HEK293 (cell line): ENCODE measurements around the gene KPNA3.

ENCODE experiments used
- CTCF ChIA-PET: fragments of 350-600 bp; formaldehyde crosslinking; extraction: SDS; loops from one replicate; lab custom pipeline; 2021; ENCODE audit warnings: antibody characterized with exemption; lab: Yijun Ruan, JAX
- POLR2A ChIA-PET: fragments of 300-600 bp; formaldehyde crosslinking; extraction: SDS; loops from one replicate; lab custom pipeline; 2020; ENCODE audit warnings: antibody characterized with exemption, inconsistent platforms; lab: Yijun Ruan, JAX
- H3K27ac ChIP-seq: fragments of 200-500 bp; sonication (Bioruptor generic); 2 replicates; pipeline ENCODE4 v1.5.1; 2014; ENCODE audit warnings: low read depth, low read length, control low read depth, inconsistent platforms; ENCODE audit errors: extremely low read depth
- H3K36me3 ChIP-seq, 2 experiments: fragments of 200-500 bp in 1 of 2; sonication (Bioruptor generic) in 1 of 2; 1 replicate in 1 of 2; 2 replicates in 1 of 2; pipeline ENCODE4 v1.5.1; 2014 to 2017; ENCODE audit warnings: inconsistent platforms in 2 of 2, low read length in 2 of 2; ENCODE audit not compliant: control insufficient read depth in 2 of 2, insufficient read depth in 1 of 2
- H3K4me1 ChIP-seq: fragments of 200-500 bp; sonication (Bioruptor generic); 2 replicates; pipeline ENCODE4 v1.5.1; 2014; ENCODE audit warnings: mild to moderate bottlenecking, low read length, inconsistent platforms; ENCODE audit not compliant: control insufficient read depth, insufficient read depth
- H3K4me3 ChIP-seq: 2 replicates; pipeline ENCODE4 v1.5.1; 2011; ENCODE audit warnings: low read depth, mild to moderate bottlenecking, control low read depth, low read length, moderate library complexity
- H3K9me3 ChIP-seq: fragments of 200-500 bp; sonication (Bioruptor generic); 2 replicates; pipeline ENCODE4 v1.5.1; 2014; ENCODE audit warnings: low read depth, low read length, inconsistent platforms; ENCODE audit not compliant: control insufficient read depth, insufficient read depth
- HOXC10 ChIP-seq: sonication (generic); formaldehyde crosslinking; IDR thresholded peaks from 2 replicates; pipeline ENCODE4 v1.8.1; 2023; ENCODE audit warnings: mild to moderate bottlenecking, missing genetic modification reagents
- KLF10 ChIP-seq: fragments of 450-650 bp; IDR thresholded peaks from 2 replicates; pipeline ENCODE4 v1.5.1; 2018; ENCODE audit warnings: missing biosample characterization, mild to moderate bottlenecking, missing genetic modification characterization
- REPIN1 ChIP-seq: fragments of 450-650 bp; formaldehyde crosslinking; IDR thresholded peaks from 2 replicates; pipeline ENCODE4 v1.5.1; 2017; ENCODE audit warnings: missing biosample characterization, missing genetic modification characterization, low read depth
- YY1 ChIP-seq: fragments of 450-650 bp; formaldehyde crosslinking; IDR thresholded peaks from 2 replicates; pipeline ENCODE4 v1.5.1; 2018; ENCODE audit warnings: missing biosample characterization, missing genetic modification characterization
- ZBTB48 ChIP-seq: fragments of 450-650 bp; formaldehyde crosslinking; IDR thresholded peaks from 2 replicates; pipeline ENCODE4 v1.5.1; 2016; ENCODE audit warnings: missing biosample characterization, missing genetic modification characterization
- ZNF132 ChIP-seq: fragments of 450-650 bp; formaldehyde crosslinking; IDR thresholded peaks from 2 replicates; pipeline ENCODE4 v1.5.1; 2017; ENCODE audit warnings: missing biosample characterization, missing genetic modification characterization, borderline replicate concordance
- ZNF138 ChIP-seq: fragments of 450-650 bp; formaldehyde crosslinking; IDR thresholded peaks from 2 replicates; pipeline ENCODE4 v1.5.1; 2016; ENCODE audit warnings: missing biosample characterization, missing genetic modification characterization, borderline replicate concordance
- ZNF394 ChIP-seq: fragments of 450-650 bp; formaldehyde crosslinking; IDR thresholded peaks from 2 replicates; pipeline ENCODE4 v1.5.1; 2016; ENCODE audit warnings: missing biosample characterization, missing genetic modification characterization, mild to moderate bottlenecking, moderate library complexity, borderline replicate concordance
- ZNF514 ChIP-seq: fragments of 450-650 bp; formaldehyde crosslinking; IDR thresholded peaks from 2 replicates; pipeline ENCODE4 v1.5.1; 2016; ENCODE audit warnings: missing biosample characterization, missing genetic modification characterization
- ZNF600 ChIP-seq: fragments of 450-650 bp; formaldehyde crosslinking; IDR thresholded peaks from 2 replicates; pipeline ENCODE4 v1.5.1; 2016; ENCODE audit warnings: missing biosample characterization, missing genetic modification characterization
- ZNF626 ChIP-seq: fragments of 450-650 bp; sonication (Bioruptor Pico); formaldehyde crosslinking; IDR thresholded peaks from 2 replicates; pipeline ENCODE4 v1.5.1; 2018; ENCODE audit warnings: missing biosample characterization, missing genetic modification characterization, inconsistent platforms
- ZNF658 ChIP-seq: fragments of 450-650 bp; formaldehyde crosslinking; IDR thresholded peaks from 2 replicates; pipeline ENCODE4; 2016; ENCODE audit warnings: missing biosample characterization, missing genetic modification characterization
- TF ChIP-seq, protein P1 (sequence below): fragments of 450-650 bp; formaldehyde crosslinking; IDR thresholded peaks from 2 replicates; pipeline ENCODE4 v1.5.1; 2016; ENCODE audit warnings: missing biosample characterization, missing genetic modification characterization
- TF ChIP-seq, protein P2 (sequence below): fragments of 450-650 bp; IDR thresholded peaks from 2 replicates; pipeline ENCODE4 v1.5.1; 2018; ENCODE audit warnings: missing biosample characterization, mild to moderate bottlenecking, missing genetic modification characterization
- TF ChIP-seq, protein P3 (sequence below): fragments of 450-650 bp; formaldehyde crosslinking; IDR thresholded peaks from 2 replicates; pipeline ENCODE4 v1.5.0; 2017; ENCODE audit warnings: missing biosample characterization, missing genetic modification characterization, borderline replicate concordance
- TF ChIP-seq, protein P4 (sequence below): fragments of 450-650 bp; formaldehyde crosslinking; IDR thresholded peaks from 2 replicates; pipeline ENCODE4 v1.5.1; 2016; ENCODE audit warnings: missing biosample characterization, missing genetic modification characterization
- TF ChIP-seq, protein P5 (sequence below): fragments of 450-650 bp; formaldehyde crosslinking; IDR thresholded peaks from 2 replicates; pipeline ENCODE4 v1.5.1; 2016; ENCODE audit warnings: missing biosample characterization, missing genetic modification characterization
- TF ChIP-seq, protein P6 (sequence below): fragments of 450-650 bp; formaldehyde crosslinking; IDR thresholded peaks from 2 replicates; pipeline ENCODE4 v1.5.1; 2016; ENCODE audit warnings: missing biosample characterization, missing genetic modification characterization

KPNA3 gene

DNA sequence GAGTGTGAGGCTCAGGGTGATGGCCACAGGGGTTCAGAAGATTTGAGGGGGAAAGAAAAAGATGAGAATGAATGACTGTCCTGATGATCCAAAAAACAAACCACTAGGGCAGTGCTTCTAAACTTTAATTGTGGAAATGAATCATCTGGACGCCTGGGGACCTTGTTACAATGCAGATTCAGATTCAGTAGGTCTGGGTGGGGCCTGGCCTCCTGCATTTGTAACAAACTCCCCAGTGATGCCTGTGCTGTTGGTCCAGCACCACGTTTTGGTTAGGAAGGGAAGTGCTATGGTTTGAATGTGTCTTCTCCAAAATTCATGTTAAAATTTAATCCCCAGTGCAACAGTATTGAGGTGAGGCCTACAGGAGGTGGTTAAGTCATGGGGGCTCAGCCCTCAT is 49.5 kb upstream of the KPNA3 start (continued):
- TF ChIP-seq, protein P1, sequence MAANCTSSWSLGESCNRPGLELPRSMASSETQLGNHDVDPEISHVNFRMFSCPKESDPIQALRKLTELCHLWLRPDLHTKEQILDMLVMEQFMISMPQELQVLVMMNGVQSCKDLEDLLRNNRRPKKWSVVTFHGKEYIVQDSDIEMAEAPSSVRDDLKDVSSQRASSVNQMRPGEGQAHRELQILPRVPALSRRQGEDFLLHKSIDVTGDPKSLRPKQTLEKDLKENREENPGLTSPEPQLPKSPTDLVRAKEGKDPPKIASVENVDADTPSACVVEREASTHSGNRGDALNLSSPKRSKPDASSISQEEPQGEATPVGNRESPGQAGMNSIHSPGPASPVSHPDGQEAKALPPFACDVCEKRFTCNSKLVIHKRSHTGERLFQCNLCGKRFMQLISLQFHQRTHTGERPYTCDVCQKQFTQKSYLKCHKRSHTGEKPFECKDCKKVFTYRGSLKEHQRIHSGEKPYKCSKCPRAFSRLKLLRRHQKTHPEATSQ: no peak

DNA sequence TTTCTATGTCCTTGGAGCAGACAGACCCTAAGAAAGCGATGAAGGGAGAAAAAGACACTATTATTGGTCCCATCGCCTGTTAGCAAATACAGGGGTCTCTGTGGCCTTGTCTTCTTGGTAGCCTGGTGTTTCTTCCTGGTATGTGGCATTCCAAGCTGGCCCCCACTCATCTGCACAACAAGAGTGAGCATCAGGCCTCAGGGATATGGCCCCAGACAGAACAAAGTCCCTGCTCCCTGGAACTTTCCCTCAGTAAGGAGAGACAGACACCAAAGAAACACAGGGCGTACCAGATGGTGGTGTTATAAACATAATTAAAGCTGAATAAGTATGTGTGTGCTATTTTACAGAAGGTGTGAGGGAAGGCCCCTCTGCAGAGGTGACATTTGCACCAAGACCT is 48.2 kb upstream of the KPNA3 start:
- Histone ChIP-seq H3K4me1 (no peaks in the 10 kb centered on the region), H3K4me3 (no peak overlapping the region), H3K27ac (no peak overlapping the region), H3K36me3 (no peaks in the 10 kb centered on the region), H3K9me3 (no peaks in the 10 kb centered on the region)
- ChIA-PET POLR2A (no interaction called here), CTCF (no interaction called here)
- TF ChIP-seq, protein P2, sequence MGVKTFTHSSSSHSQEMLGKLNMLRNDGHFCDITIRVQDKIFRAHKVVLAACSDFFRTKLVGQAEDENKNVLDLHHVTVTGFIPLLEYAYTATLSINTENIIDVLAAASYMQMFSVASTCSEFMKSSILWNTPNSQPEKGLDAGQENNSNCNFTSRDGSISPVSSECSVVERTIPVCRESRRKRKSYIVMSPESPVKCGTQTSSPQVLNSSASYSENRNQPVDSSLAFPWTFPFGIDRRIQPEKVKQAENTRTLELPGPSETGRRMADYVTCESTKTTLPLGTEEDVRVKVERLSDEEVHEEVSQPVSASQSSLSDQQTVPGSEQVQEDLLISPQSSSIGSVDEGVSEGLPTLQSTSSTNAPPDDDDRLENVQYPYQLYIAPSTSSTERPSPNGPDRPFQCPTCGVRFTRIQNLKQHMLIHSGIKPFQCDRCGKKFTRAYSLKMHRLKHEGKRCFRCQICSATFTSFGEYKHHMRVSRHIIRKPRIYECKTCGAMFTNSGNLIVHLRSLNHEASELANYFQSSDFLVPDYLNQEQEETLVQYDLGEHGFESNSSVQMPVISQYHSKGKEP (tag by site-specific recombination): no peak
- TF ChIP-seq, protein P3, sequence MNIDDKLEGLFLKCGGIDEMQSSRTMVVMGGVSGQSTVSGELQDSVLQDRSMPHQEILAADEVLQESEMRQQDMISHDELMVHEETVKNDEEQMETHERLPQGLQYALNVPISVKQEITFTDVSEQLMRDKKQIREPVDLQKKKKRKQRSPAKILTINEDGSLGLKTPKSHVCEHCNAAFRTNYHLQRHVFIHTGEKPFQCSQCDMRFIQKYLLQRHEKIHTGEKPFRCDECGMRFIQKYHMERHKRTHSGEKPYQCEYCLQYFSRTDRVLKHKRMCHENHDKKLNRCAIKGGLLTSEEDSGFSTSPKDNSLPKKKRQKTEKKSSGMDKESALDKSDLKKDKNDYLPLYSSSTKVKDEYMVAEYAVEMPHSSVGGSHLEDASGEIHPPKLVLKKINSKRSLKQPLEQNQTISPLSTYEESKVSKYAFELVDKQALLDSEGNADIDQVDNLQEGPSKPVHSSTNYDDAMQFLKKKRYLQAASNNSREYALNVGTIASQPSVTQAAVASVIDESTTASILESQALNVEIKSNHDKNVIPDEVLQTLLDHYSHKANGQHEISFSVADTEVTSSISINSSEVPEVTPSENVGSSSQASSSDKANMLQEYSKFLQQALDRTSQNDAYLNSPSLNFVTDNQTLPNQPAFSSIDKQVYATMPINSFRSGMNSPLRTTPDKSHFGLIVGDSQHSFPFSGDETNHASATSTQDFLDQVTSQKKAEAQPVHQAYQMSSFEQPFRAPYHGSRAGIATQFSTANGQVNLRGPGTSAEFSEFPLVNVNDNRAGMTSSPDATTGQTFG (tag by site-specific recombination): no peak
- TF ChIP-seq ZNF394 (tag by site-specific recombination) (no peak), YY1 (no peak), KLF10 (tag by site-specific recombination) (no peak), HOXC10 (CRISPR knock-in tag) (no peak), ZNF658 (no peak), REPIN1 (no peak), ZNF132 (tag by site-specific recombination) (no peak), ZNF138 (tag by site-specific recombination) (no peak), ZNF600 (tag by site-specific recombination) (no peak), ZNF514 (tag by site-specific recombination) (no peak)
- TF ChIP-seq, protein P4, sequence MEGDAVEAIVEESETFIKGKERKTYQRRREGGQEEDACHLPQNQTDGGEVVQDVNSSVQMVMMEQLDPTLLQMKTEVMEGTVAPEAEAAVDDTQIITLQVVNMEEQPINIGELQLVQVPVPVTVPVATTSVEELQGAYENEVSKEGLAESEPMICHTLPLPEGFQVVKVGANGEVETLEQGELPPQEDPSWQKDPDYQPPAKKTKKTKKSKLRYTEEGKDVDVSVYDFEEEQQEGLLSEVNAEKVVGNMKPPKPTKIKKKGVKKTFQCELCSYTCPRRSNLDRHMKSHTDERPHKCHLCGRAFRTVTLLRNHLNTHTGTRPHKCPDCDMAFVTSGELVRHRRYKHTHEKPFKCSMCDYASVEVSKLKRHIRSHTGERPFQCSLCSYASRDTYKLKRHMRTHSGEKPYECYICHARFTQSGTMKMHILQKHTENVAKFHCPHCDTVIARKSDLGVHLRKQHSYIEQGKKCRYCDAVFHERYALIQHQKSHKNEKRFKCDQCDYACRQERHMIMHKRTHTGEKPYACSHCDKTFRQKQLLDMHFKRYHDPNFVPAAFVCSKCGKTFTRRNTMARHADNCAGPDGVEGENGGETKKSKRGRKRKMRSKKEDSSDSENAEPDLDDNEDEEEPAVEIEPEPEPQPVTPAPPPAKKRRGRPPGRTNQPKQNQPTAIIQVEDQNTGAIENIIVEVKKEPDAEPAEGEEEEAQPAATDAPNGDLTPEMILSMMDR: no peak
- TF ChIP-seq, protein P5, sequence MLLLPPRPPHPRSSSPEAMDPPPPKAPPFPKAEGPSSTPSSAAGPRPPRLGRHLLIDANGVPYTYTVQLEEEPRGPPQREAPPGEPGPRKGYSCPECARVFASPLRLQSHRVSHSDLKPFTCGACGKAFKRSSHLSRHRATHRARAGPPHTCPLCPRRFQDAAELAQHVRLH: no peak

DNA sequence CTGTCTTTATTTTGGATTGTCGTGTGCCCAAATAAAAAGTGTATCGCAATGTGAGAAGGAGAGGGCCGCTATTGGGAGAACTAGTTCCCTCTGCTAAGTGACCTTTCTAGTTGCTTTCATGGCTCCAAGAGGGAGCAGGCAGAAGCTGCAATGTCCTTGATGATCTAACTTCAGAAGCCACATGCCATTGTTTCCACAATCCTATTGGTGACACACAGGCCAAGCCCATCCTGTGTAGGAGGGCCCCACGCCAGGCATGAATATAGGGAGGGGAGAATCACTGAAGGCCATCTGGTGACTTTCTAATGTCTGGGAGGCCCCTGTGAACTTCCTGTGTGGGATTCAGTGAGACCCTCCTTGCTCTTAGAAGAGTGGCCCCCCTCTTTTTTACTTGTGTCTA is 47.8 kb upstream of the KPNA3 start:
- Histone ChIP-seq H3K4me3 (no peak overlapping the region), H3K36me3 (no peaks in the 10 kb centered on the region), H3K27ac (no peak overlapping the region), H3K9me3 (no peaks in the 10 kb centered on the region), H3K4me1 (no peaks in the 10 kb centered on the region)
- POLR2A ChIA-PET: no interaction called here
- no peak for TF ChIP-seq ZBTB48
- TF ChIP-seq ZNF626 (tag by site-specific recombination): no peak
- TF ChIP-seq KLF10 (tag by site-specific recombination): no peak
- TF ChIP-seq, protein P6, sequence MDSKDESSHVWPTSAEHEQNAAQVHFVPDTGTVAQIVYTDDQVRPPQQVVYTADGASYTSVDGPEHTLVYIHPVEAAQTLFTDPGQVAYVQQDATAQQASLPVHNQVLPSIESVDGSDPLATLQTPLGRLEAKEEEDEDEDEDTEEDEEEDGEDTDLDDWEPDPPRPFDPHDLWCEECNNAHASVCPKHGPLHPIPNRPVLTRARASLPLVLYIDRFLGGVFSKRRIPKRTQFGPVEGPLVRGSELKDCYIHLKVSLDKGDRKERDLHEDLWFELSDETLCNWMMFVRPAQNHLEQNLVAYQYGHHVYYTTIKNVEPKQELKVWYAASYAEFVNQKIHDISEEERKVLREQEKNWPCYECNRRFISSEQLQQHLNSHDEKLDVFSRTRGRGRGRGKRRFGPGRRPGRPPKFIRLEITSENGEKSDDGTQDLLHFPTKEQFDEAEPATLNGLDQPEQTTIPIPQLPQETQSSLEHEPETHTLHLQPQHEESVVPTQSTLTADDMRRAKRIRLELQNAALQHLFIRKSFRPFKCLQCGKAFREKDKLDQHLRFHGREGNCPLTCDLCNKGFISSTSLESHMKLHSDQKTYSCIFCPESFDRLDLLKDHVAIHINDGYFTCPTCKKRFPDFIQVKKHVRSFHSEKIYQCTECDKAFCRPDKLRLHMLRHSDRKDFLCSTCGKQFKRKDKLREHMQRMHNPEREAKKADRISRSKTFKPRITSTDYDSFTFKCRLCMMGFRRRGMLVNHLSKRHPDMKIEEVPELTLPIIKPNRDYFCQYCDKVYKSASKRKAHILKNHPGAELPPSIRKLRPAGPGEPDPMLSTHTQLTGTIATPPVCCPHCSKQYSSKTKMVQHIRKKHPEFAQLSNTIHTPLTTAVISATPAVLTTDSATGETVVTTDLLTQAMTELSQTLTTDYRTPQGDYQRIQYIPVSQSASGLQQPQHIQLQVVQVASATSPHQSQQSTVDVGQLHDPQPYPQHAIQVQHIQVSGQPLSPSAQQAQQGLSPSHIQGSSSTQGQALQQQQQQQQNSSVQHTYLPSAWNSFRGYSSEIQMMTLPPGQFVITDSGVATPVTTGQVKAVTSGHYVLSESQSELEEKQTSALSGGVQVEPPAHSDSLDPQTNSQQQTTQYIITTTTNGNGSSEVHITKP: no peak
- TF ChIP-seq, all 188 proteins: peak for 0
- CTCF ChIA-PET: no interaction called here
